BJ (cell line): ENCODE data around the gene HOXC13. TPM values are rescaled to one million over a fixed set of nuclear protein-coding genes. Genes with fewer than 3 reads are reported as not detected.

Experiments used
- CTCF ChIA-PET: fragments of 350-600 bp; formaldehyde crosslinking; extraction: SDS; loops from one replicate; lab custom pipeline; 2021; ENCODE audit warnings: antibody characterized with exemption, inconsistent platforms; lab: Yijun Ruan, JAX
- POLR2A ChIA-PET: fragments of 300-600 bp; sonication (Branson Sonifier 250); formaldehyde crosslinking; extraction: SDS; loops from one replicate; lab custom pipeline; 2021; ENCODE audit warnings: antibody characterized with exemption; lab: Charles Lee
- DNase-seq: peaks from one replicate; pipeline ENCODE4 v3.0.0-alpha.2; 2011; ENCODE audit warnings: low read depth
- H3K27me3 ChIP-seq: 2 replicates; pipeline ENCODE4 v1.6.0; 2011; ENCODE audit warnings: low read length; ENCODE audit not compliant: control insufficient read depth, insufficient read depth
- H3K36me3 ChIP-seq: 2 replicates; pipeline ENCODE4 v1.5.1; 2011; ENCODE audit warnings: low read length; ENCODE audit not compliant: control insufficient read depth, insufficient read depth
- H3K4me3 ChIP-seq: 2 replicates; pipeline ENCODE4 v1.5.1; 2011; ENCODE audit warnings: low read depth, mild to moderate bottlenecking, control low read depth, low read length
- polyA plus RNA-seq: library from polyadenylated mRNA; depleted of rRNA; stranded (reverse); fragments of >200 nt; gene quantifications from 2 replicates; pipeline ENCODE4 v1.2.3, GENCODE V29; 2011
- TF ChIP-seq, protein P1 (sequence below): IDR thresholded peaks from 2 replicates; pipeline ENCODE4 v1.5.1; 2011; ENCODE audit warnings: low read depth, mild to moderate bottlenecking, control low read depth, inconsistent platforms, low read length, moderate library complexity; ENCODE audit not compliant: insufficient read depth

The HOXC13 gene
- polyA plus RNA-seq, 1 experiment, result 1.0 TPM

DNA sequence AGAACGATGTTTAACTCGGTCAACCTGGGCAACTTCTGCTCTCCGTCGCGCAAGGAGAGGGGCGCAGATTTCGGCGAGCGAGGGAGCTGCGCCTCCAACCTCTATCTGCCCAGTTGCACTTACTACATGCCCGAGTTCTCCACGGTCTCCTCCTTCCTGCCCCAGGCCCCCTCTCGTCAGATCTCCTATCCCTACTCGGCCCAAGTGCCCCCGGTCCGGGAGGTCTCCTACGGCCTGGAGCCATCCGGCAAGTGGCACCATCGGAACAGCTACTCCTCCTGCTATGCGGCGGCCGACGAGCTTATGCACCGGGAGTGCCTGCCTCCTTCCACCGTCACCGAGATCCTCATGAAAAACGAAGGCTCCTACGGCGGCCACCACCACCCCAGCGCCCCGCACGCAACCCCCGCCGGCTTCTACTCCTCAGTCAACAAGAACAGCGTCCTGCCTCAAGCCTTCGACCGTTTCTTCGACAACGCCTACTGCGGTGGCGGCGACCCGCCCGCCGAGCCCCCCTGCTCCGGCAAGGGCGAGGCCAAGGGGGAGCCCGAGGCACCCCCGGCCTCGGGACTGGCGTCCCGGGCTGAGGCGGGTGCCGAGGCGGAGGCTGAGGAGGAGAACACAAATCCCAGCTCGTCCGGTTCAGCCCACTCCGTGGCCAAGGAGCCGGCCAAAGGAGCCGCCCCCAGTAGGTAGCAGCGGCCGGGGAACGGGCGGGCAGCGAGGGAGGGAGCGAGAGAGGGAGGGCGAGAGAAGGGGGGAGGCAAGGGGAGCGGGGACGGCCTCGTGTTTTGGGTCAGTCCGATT is 34.8 kb downstream of the HOXC13 start:
- ChIA-PET CTCF (interaction anchor here (0.8 to 1.3 kb wide), 6 partner anchors 11 to 227 kb away, joined by 3 to 4 read pairs (median 4); partner anchors contain the start of gene HOXC10), POLR2A (interaction anchor here (0.6 kb wide), 2 partner anchors 24 to 311 kb away, joined by 4 to 8 read pairs; no protein-coding TSS in a partner anchor)
- TF ChIP-seq, protein P1, sequence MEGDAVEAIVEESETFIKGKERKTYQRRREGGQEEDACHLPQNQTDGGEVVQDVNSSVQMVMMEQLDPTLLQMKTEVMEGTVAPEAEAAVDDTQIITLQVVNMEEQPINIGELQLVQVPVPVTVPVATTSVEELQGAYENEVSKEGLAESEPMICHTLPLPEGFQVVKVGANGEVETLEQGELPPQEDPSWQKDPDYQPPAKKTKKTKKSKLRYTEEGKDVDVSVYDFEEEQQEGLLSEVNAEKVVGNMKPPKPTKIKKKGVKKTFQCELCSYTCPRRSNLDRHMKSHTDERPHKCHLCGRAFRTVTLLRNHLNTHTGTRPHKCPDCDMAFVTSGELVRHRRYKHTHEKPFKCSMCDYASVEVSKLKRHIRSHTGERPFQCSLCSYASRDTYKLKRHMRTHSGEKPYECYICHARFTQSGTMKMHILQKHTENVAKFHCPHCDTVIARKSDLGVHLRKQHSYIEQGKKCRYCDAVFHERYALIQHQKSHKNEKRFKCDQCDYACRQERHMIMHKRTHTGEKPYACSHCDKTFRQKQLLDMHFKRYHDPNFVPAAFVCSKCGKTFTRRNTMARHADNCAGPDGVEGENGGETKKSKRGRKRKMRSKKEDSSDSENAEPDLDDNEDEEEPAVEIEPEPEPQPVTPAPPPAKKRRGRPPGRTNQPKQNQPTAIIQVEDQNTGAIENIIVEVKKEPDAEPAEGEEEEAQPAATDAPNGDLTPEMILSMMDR, result no peak
- H3K27me3 ChIP-seq, result no peaks in the 10 kb centered on the region; the same call in none of the 2 replicates
- H3K36me3 ChIP-seq, result no peaks in the 10 kb centered on the region
- peak overlapping the region; percentile 64 for H3K4me3 ChIP-seq
- no peak for DNase-seq

DNA sequence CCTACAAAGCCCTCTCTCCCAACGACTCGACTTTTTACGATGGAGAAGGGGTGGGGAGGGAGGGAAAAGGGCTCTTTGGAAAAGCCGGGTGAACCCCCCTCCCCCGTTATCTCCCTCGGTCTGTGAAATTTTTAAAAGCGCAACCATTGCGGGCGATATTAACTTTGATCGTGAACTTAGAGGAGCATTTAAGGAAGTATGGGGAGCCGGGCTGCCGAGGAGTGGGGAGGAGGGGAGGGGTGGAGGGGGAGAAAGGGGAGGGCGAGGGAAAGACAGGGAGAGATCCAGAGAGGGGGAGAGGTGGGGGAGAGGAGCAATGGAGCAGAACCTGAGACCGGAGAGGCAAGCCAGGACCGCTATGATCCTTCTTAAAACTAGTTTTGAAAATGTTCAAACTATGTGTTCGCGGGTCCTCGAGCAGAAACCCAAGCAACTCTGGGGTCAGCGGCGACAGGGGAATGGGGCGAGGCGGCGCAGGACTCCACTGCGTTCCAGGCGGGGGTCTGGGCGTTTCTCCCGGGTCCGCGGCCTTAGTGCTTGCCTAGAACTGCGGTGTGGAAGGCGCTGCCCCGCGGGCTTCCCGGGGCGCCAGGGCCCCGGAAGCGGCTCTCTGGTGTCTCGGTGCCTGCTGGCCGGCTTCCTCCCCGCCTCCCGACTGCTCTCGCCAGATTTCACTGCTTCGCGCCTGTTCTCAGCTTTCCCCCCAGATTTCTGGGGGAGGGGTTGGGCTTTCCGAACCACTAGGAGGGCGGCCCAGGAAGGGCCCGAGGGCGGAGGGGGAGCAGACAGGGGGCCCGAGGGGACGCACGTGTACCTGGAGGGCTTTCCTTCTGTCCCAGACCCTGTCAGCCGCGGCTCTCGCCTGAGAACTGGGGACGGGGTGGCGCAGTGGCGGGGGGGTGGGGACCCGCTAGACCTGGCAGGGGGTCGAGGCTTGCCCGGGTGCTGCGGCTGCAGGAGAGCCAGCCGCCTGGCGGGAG is 35.7 kb downstream of the HOXC13 start, which contains the start of gene HOTAIR:
HOTAIR (minus strand) TSS at position 871 of the 980 bp plus-strand sequence.
- Histone ChIP-seq H3K27me3 (no peaks in the 10 kb centered on the region; the same call in none of the 2 replicates), H3K4me3 (peak within 1 kb of the TSS; percentile 64), H3K36me3 (no peaks in the 10 kb centered on the region)
- no peak for DNase-seq
- TF ChIP-seq, protein P1, result no peak
- ChIA-PET POLR2A (no interaction called here), CTCF (interaction anchor here (0.6 to 1.3 kb wide), 5 partner anchors 10 to 326 kb away, joined by 3 read pairs; partner anchors contain the start of gene HOXC10)

DNA sequence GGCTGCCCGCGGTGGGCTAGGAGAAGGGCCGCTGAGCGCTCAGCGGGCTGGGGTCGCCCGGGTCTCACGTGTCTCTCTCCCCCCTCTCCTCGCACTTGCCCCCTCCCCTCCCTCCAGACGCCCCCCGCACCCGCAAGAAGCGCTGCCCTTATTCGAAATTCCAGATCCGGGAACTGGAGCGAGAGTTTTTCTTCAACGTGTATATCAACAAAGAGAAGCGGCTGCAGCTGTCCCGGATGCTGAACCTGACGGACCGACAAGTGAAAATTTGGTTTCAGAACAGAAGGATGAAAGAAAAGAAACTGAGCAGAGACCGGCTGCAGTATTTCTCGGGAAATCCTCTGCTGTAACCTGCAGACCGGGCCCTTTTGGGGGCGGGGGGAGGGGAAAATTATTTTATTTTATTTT is 36.4 kb downstream of the HOXC13 start:
- ChIA-PET POLR2A (no interaction called here), CTCF (interaction anchor here (0.6 to 2.3 kb wide), 5 partner anchors 10 to 362 kb away, joined by 3 to 14 read pairs (median 3); partner anchors contain the start of gene HOXC10)
- H3K4me3 ChIP-seq, result peak overlapping the region; percentile 64

DNA sequence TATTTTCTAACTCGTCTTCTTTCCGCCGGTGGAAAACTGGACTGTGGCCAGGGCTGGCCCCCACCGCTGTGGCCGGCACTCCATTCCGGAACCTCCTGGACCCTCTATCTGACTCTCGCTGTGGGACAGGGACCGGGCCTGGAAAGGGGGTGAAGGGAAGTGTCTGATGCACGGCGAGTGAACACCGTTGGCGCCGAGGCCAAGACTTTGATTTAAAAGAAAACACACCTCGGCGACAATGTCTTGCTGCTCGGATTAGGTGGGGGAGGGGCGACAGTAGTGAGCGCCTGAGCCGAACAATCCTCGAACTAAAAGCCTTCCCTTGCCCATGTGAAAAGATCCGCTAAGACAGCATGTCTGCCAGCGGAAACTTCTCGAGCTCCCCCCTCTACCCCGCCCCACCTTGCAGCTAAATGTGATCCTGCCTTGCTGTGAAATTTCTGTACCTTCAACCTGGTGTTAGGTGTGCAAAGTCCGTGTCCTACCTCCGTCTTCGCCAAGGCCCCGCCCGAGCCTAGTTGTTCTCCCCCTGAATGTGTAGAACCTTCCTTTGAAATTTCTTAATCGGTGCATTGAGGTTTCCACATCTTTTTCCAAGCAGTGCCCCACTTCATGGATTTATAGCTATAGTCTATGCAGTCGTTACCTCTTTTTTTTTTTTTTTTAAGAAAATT is 37.0 kb downstream of the HOXC13 start:
- TF ChIP-seq, protein P1, result no peak
- no peak for DNase-seq
- no peaks in the 10 kb centered on the region for H3K36me3 ChIP-seq
- CTCF ChIA-PET, result interaction anchor here (0.6 to 2.3 kb wide), 5 partner anchors 9 to 362 kb away, joined by 3 to 14 read pairs (median 4); partner anchors contain the start of genes HOXC10 and HOXC9
- H3K4me3 ChIP-seq, result peak overlapping the region; percentile 64
- POLR2A ChIA-PET, result no interaction called here
- no peaks in the 10 kb centered on the region; the same call in none of the 2 replicates for H3K27me3 ChIP-seq

More for the DNA sequence above, 36.4 kb downstream of the HOXC13 start:
- no peak for DNase-seq
- H3K27me3 ChIP-seq, result no peaks in the 10 kb centered on the region; the same call in none of the 2 replicates
- TF ChIP-seq, protein P1, result no peak
- H3K36me3 ChIP-seq, result no peaks in the 10 kb centered on the region
